NCI-H2029 treated with DMSO at 0.1 percent for 48 hours (cell line): ENCODE results near the gene RITA1.
A peak's percentile ranks its signal among the peaks of the same experiment; 100 is the strongest.
"Not testable (repeated sequence)": the region's sequence is repeated elsewhere in the genome, so short reads cannot be mapped to it uniquely, and the experiment has no call there.

Experiments used
- DNase-seq: peaks from one replicate; lab custom pipeline; 2025; lab: John Stamatoyannopoulos, UW

The RITA1 gene

GRCh38 chr12:113203852-113204760 is 18.6 kb downstream of the RITA1 start:
- no peak for DNase-seq

GRCh38 chr12:113204804-113205203 is 19.3 kb downstream of the RITA1 start:
- no peak for DNase-seq

GRCh38 chr12:113206802-113207201 is 21.3 kb downstream of the RITA1 start:
- DNase-seq: not testable (repeated sequence)

GRCh38 chr12:113207613-113208040 is 22.1 kb downstream of the RITA1 start:
- no peak for DNase-seq

- DNase-seq: no peak
Measured at GRCh38 chr12:113208041-113208934, 22.8 kb downstream of the RITA1 start.

- no peak for DNase-seq
Measured at GRCh38 chr12:113211160-113211559, 25.6 kb downstream of the RITA1 start.

- DNase-seq: no peak
Measured at GRCh38 chr12:113214895-113215400, 29.4 kb downstream of the RITA1 start.

- no peak for DNase-seq
Measured at GRCh38 chr12:113216027-113216426, 30.5 kb downstream of the RITA1 start.

GRCh38 chr12:113220593-113221180 is 35.2 kb downstream of the RITA1 start:
- no peak for DNase-seq

- DNase-seq: peak; percentile 100
Measured at GRCh38 chr12:113221181-113221996, 35.9 kb downstream of the RITA1 start, which contains the start of gene TPCN1. TPCN1 (plus strand) TSS chr12:113221464; CDS start chr12:113226853, 5,389 bp downstream.

GRCh38 chr12:113221997-113222729 is 36.6 kb downstream of the RITA1 start:
- no peak for DNase-seq

GRCh38 chr12:113222730-113223531 is 37.4 kb downstream of the RITA1 start:
- peak; percentile 89 for DNase-seq

GRCh38 chr12:113224955-113225354 is 39.4 kb downstream of the RITA1 start:
- no peak for DNase-seq

GRCh38 chr12:113226696-113227568 is 41.4 kb downstream of the RITA1 start:
- no peak for DNase-seq

GRCh38 chr12:113227686-113228391 is 42.3 kb downstream of the RITA1 start:
- DNase-seq: no peak

- DNase-seq: no peak
Measured at GRCh38 chr12:113228394-113229028, 43.0 kb downstream of the RITA1 start.
